Uterus (tissue), 4 donors: ENCODE results near the gene HDAC7. TPM values are rescaled to one million over a fixed set of nuclear protein-coding genes. Genes with fewer than 3 reads are reported as not detected.

Experiments used
- DNase-seq, 2 donors: peaks; one replicate each; pipeline ENCODE4 v3.0.0-alpha.2; 2019 to 2020
- H3K27ac ChIP-seq, 2 donors: fragments of 200-600 bp; sonication (generic); 1 replicate in 1 of 2; 2 replicates in 1 of 2; pipeline ENCODE4 v1.5.1; 2016 to 2018
- H3K27me3 ChIP-seq, 2 donors: fragments of 200-600 bp; sonication (generic); one replicate each; pipeline ENCODE4 v1.5.1; 2018 to 2019; ENCODE audit warnings: control low read depth in 1 of 2
- H3K36me3 ChIP-seq, 2 donors: fragments of 200-600 bp; sonication (generic); one replicate each; pipeline ENCODE4 v1.5.1; 2019; ENCODE audit warnings: control low read depth in 1 of 2
- H3K4me1 ChIP-seq, 2 donors: fragments of 200-600 bp; sonication (generic); one replicate each; pipeline ENCODE4 v1.5.1; 2018 to 2019; ENCODE audit warnings: control low read depth in 1 of 2
- H3K4me3 ChIP-seq, 2 donors: fragments of 200-600 bp; sonication (generic); 1 replicate in 1 of 2; 2 replicates in 1 of 2; pipeline ENCODE4 v1.5.1; 2018 to 2019; ENCODE audit warnings: mild to moderate bottlenecking in 1 of 2
- H3K9me3 ChIP-seq, 2 donors: fragments of 200-600 bp; sonication (generic); one replicate each; pipeline ENCODE4 v1.5.1; 2019; ENCODE audit warnings: control low read depth in 1 of 2
- CTCF ChIP-seq, 4 experiments: fragments of 200-600 bp in 2 of 4; fragments of 450-650 bp in 2 of 4; sonication (generic) in 2 of 4; IDR thresholded peaks; one replicate each; pipeline ENCODE4 v1.5.1; 2016 to 2019; ENCODE audit warnings: antibody characterized with exemption in 4 of 4, mild to moderate bottlenecking in 2 of 4, moderate library complexity in 1 of 4
- POLR2A ChIP-seq, 2 donors: fragments of 450-650 bp; IDR thresholded peaks; one replicate each; pipeline ENCODE4 v1.6.1; 2016; ENCODE audit warnings: antibody characterized with exemption in 2 of 2, mild to moderate bottlenecking in 1 of 2, moderate library complexity in 1 of 2
- intact Hi-C: fragments of 100-400 bp; cut with DNase I; formaldehyde crosslinking; loops from one replicate; pipeline ENCODE4 v1.15.1; 2023; ENCODE audit warnings: low total_unique reads
- total RNA-seq, 4 donors: library from RNA; depleted of rRNA in 3 of 4; stranded (reverse); fragments of >200 nt in 3 of 4; gene quantifications; one replicate each; pipeline versions ENCODE4 v1.1.0 to v1.2.4, GENCODE V29; 2014 to 2023
- donor health status: DM: yes; HTN: yes; CAD: no.

The HDAC7 gene
- total RNA-seq, 4 donors from 2014 or later, result 33.0 to 191 (median 42.5) TPM

GRCh38 chr12:47777741-47778558 lies 41.8 kb downstream of the HDAC7 start:
- Histone ChIP-seq H3K4me1 (peaks cover 0 to 5% of the 10 kb centered on the region in 2 donors), H3K36me3 (no peaks in the 10 kb centered on the region), H3K27me3 (no peaks in the 10 kb centered on the region), H3K4me3 (no peak overlapping the region), H3K27ac (peak overlapping the region in 1 of 2 donors; percentile 71), H3K9me3 (no peaks in the 10 kb centered on the region)
- TF ChIP-seq CTCF (IDR thresholded peaks at IDR 0.05) (no peak), POLR2A (IDR thresholded peaks at IDR 0.05) (no peak)
- intact Hi-C loops, result loop anchor here (5.0 kb wide), 1 partner anchor 61 kb away; no protein-coding TSS in a partner anchor
- no peak for DNase-seq

GRCh38 chr12:47777151-47777550 lies 42.6 kb downstream of the HDAC7 start:
- no peaks in the 10 kb centered on the region for H3K36me3 ChIP-seq
- H3K27me3 ChIP-seq, result no peaks in the 10 kb centered on the region
- no peak overlapping the region for H3K4me3 ChIP-seq
- intact Hi-C loops, result loop anchor here (5.0 kb wide), 1 partner anchor 60 kb away; no protein-coding TSS in a partner anchor
- peak overlapping the region; percentile 55 to 71 for H3K27ac ChIP-seq
- peaks cover 0 to 5% of the 10 kb centered on the region in 2 donors for H3K4me1 ChIP-seq
- TF ChIP-seq CTCF (IDR thresholded peaks at IDR 0.05) (no peak), POLR2A (IDR thresholded peaks at IDR 0.05) (no peak)
- no peak for DNase-seq
- H3K9me3 ChIP-seq, result no peaks in the 10 kb centered on the region

- intact Hi-C loops, result loop anchor here (5.0 kb wide), 1 partner anchor 59 kb away; no protein-coding TSS in a partner anchor
- DNase-seq, result no peak
- peaks cover 0 to 5% of the 10 kb centered on the region in 2 donors for H3K4me1 ChIP-seq
Measured at GRCh38 chr12:47776471-47777143, 43.1 kb downstream of the HDAC7 start.

GRCh38 chr12:47775100-47775911 lies 44.4 kb downstream of the HDAC7 start:
- Histone ChIP-seq H3K36me3 (no peaks in the 10 kb centered on the region), H3K27me3 (no peaks in the 10 kb centered on the region), H3K4me3 (no peak overlapping the region), H3K9me3 (no peaks in the 10 kb centered on the region), H3K4me1 (peaks cover 0 to 5% of the 10 kb centered on the region in 2 donors), H3K27ac (peak overlapping the region; percentile 39 to 71)
- intact Hi-C loops, result loop anchor here (5.0 kb wide), 1 partner anchor 58 kb away; no protein-coding TSS in a partner anchor
- DNase-seq, result no peak
- no peak for TF ChIP-seq CTCF (IDR thresholded peaks at IDR 0.05)
- TF ChIP-seq POLR2A (IDR thresholded peaks at IDR 0.05), result no peak

More at GRCh38 chr12:47776471-47777143, 43.1 kb downstream of the HDAC7 start:
- H3K27me3 ChIP-seq, result no peaks in the 10 kb centered on the region
- H3K36me3 ChIP-seq, result no peaks in the 10 kb centered on the region
- H3K9me3 ChIP-seq, result no peaks in the 10 kb centered on the region
- H3K27ac ChIP-seq, result peak overlapping the region; percentile 55 to 71
- no peak for TF ChIP-seq POLR2A (IDR thresholded peaks at IDR 0.05)
- no peak for TF ChIP-seq CTCF (IDR thresholded peaks at IDR 0.05)
- no peak overlapping the region for H3K4me3 ChIP-seq
